OCI-LY3 (cell line): ENCODE measurements around the gene GPATCH1.

Experiments used
- CTCF ChIP-seq: fragments of 200-600, 300-600 bp; sonication (generic); IDR thresholded peaks from 2 replicates; pipeline ENCODE4 v1.5.1; 2014; ENCODE audit warnings: antibody characterized with exemption, low read length, low read depth
- EZH2phosphoT487 ChIP-seq: fragments of 200-600 bp; shearing (Covaris generic); IDR thresholded peaks from 2 replicates; pipeline ENCODE4 v1.6.1; 2018; ENCODE audit warnings: antibody characterized with exemption, mixed run types, low read depth

DNA sequence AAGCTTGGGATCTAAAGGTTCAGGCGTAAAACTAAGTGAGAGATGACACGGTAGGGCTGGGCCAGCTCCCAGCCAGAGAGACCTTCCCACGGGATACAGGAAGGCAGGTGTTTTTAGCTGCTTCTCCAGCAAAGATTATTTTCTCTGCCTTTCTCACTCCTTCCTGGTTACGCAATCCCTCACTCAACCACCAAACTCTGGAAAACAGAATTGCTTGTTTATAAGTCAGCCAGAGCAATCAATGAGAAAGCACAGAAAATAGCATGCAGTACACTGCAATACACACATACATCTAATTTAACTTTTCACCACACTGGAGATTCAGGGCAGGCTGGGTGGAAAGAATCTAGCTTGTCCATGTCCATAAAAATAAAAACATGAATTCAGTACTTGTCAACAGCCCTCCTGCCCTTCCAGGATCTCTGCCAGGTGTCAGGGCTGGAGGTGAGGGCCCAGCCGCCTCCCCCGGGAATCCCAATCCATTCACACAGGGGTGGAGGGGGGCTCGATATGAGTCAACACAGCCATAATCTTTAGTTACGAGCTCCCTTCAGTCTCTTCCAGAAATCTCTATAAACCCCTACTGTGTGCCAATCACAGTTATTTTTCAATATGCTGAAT is 28.5 kb upstream of the GPATCH1 start:
- no peak for TF ChIP-seq CTCF
- no peak for TF ChIP-seq EZH2phosphoT487
